GM10248 (cell line): ENCODE data around the gene TM9SF2.

Experiments used
- CTCF ChIA-PET: fragments of 300-600 bp; sonication (Branson Sonifier 250); formaldehyde crosslinking; extraction: SDS; loops from one replicate; lab custom pipeline; 2021; ENCODE audit warnings: antibody characterized with exemption; lab: Yijun Ruan, JAX
- POLR2A ChIA-PET: fragments of 350-650 bp; sonication (Branson Sonifier 250); formaldehyde crosslinking; extraction: SDS; loops from one replicate; lab custom pipeline; 2020; ENCODE audit warnings: antibody characterized with exemption; lab: Yijun Ruan, JAX
- DNase-seq: peaks from one replicate; pipeline ENCODE4 v3.0.0; 2012; ENCODE audit errors: extremely low spot score
- TF ChIP-seq, protein P1 (sequence below): IDR thresholded peaks from 2 replicates; pipeline ENCODE4 v1.5.1; 2012; ENCODE audit warnings: mild to moderate bottlenecking, low read depth; ENCODE audit errors: extremely low read depth, missing control alignments, control extremely low read depth

TM9SF2 gene

DNA sequence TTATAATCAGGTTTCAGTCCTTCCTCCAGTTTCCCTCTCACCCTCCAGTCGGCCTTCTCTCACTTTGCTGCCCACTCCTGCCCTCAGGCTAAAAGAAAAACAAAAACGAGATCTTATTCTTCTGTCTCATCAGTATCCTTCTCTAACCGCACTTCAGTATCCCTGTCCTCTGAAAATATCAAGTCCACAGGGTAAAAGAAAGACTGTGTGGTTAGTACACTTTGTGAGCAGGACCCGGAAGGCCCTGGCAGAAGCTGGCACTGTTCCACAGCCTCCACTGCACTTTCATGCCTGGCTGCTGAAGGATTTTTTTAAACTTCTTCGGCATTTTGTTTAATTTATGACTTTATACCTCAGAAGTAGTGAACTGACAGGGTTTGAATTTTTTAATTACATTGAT, 51.8 kb downstream of the TM9SF2 start:
- DNase-seq = no peak
- CTCF ChIA-PET = interaction anchor here (1.5 kb wide), 1 partner anchor 117 kb away, joined by 3 read pairs; no protein-coding TSS in a partner anchor
- POLR2A ChIA-PET = no interaction called here
- TF ChIP-seq, protein P1, sequence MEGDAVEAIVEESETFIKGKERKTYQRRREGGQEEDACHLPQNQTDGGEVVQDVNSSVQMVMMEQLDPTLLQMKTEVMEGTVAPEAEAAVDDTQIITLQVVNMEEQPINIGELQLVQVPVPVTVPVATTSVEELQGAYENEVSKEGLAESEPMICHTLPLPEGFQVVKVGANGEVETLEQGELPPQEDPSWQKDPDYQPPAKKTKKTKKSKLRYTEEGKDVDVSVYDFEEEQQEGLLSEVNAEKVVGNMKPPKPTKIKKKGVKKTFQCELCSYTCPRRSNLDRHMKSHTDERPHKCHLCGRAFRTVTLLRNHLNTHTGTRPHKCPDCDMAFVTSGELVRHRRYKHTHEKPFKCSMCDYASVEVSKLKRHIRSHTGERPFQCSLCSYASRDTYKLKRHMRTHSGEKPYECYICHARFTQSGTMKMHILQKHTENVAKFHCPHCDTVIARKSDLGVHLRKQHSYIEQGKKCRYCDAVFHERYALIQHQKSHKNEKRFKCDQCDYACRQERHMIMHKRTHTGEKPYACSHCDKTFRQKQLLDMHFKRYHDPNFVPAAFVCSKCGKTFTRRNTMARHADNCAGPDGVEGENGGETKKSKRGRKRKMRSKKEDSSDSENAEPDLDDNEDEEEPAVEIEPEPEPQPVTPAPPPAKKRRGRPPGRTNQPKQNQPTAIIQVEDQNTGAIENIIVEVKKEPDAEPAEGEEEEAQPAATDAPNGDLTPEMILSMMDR = no peak

DNA sequence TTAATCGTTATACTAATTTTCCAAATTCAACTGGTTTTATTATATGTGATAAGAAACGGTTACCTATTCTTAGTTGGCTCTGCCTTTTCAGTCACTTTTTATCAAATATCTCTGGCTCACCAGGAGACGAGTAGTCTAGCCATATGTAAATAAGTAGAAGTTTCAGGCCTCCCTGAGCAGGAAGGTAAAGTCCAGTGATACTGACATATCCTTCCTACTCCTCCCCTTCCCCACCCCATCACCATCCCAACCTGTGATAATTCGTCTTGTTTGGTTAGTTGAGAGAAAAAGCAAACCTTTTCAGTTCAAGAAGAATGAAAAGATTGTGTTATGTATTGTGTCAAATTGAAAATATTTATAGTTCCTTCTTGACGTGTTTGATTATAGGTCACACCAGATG, 53.9 kb downstream of the TM9SF2 start:
- POLR2A ChIA-PET = no interaction called here
- CTCF ChIA-PET = interaction anchor here (1.9 kb wide), 1 partner anchor 24 kb away, joined by 9 read pairs; no protein-coding TSS in a partner anchor
- DNase-seq = no peak
- TF ChIP-seq, protein P1 = no peak

DNA sequence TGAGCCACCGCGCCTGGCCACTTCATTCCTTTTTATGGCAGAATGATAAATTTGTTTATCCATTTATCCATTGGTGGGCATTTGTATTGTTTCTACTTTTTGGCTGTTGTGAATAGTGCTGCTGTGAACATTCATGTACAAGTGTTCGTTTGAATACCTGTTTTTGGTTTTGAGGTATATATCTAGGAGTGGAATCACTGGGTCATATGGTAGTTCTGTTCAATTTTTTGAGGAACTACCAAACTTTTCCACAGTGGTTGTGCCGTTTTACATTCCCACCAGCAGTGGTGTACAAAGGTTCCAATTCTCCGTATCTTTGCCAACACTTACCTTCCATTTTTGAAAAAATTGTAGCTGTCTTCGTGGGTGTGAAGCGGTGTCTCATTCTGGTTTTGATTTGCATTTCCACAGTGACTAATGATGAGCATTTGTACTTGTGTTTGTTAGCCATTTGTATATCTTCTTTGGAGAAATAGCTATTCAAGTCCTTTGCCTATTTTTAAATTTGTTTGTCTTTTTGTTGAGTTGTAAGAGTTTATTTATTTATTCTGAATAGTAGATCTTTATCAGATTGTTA, 55.7 kb downstream of the TM9SF2 start:
- DNase-seq = no peak
- TF ChIP-seq, protein P1 = no peak
- CTCF ChIA-PET = interaction anchor here (1.0 to 2.9 kb wide), 2 partner anchors 11 to 22 kb away, joined by 4 to 12 read pairs; no protein-coding TSS in a partner anchor
- POLR2A ChIA-PET = no interaction called here

DNA sequence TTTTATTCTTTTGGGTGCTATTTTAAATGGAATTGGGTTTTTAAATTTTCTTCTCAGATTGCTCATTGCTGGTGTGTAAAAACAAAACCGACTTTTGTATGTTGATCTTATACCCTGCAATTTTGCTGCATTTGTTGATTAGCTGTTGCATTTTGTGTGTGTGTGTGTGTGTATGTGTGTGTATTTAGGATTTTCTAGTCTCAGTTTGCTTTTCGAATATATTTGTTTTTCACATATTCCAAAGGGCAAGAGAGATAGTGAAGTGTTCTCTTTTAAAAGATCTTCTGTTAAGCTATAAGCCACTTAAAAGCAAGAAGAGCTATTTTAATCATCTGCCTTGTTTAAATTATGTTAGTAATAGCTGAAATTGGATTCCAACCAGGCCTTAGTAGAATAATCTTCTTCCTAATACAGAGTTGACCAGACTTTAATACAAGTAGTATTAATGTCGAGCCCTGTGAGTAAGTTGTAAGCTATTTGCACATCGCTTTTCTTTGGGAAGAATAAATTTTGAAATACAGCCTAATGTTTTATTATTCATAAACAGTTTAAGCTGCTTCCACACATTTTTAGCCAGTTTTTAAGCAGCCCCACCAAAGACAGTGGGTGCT, 57.4 kb downstream of the TM9SF2 start:
- CTCF ChIA-PET = interaction anchor here (0.7 to 2.9 kb wide), 5 partner anchors 20 to 383 kb away, joined by 3 to 12 read pairs (median 4); no protein-coding TSS in a partner anchor
- DNase-seq = no peak
- TF ChIP-seq, protein P1 = no peak
- POLR2A ChIA-PET = no interaction called here

DNA sequence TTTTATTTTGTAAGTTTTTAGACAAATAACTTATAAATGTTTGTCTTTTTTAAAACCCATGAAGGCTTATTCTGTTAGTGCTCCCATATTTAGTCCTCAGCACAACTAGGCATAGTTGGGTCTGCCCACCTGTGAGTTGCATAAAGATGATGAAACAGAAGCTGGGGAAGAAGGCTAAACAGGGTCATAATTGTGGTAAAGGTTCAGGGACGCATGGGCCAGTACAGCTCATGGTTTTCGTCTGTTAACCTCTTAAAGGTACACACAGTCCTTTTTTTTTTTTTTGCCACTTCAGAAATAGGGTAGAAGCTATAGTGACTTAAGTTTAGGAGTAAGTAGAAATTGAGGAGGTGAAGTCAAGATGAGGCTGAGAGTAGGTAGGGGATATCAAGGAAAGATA, 58.3 kb downstream of the TM9SF2 start:
- ChIA-PET POLR2A (no interaction called here), CTCF (interaction anchor here (1.1 to 2.9 kb wide), 6 partner anchors 14 to 383 kb away, joined by 3 to 12 read pairs (median 3); no protein-coding TSS in a partner anchor)
- no peak for DNase-seq
- TF ChIP-seq, protein P1 = no peak

DNA sequence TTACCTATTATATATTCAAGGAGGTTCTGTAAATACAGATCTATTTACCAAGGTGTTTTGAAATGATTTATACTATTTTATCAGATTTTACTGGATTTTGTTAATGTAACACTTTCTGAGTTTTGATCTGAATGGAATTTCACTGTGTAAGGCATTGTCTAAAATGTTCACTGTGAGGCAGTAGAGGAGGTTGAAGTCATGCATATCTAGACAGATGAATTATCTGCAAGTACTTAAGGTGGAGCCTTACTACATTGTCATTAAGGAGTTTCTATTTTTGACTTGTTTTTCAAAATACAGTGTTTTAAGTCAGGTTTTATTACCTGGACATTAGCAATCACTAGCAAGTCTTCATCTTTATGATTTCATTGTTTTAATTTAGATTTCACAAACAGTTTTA, 62.1 kb downstream of the TM9SF2 start:
- no peak for DNase-seq
- TF ChIP-seq, protein P1 = no peak
- CTCF ChIA-PET = no interaction called here
- POLR2A ChIA-PET = no interaction called here
